ENCODE results near the gene SETD4. TPM values are rescaled to one million over a fixed set of nuclear protein-coding genes. Genes with fewer than 3 reads are reported as not detected.
A peak's percentile ranks its signal among the peaks of the same experiment; 100 is the strongest.

SETD4 gene
- total and polyA plus RNA-seq, 2 of the 13 experiments (the other 11 are each of a cell fraction or from before 2014, with no cell fraction given) = 7.1 to 14.4 TPM

DNA sequence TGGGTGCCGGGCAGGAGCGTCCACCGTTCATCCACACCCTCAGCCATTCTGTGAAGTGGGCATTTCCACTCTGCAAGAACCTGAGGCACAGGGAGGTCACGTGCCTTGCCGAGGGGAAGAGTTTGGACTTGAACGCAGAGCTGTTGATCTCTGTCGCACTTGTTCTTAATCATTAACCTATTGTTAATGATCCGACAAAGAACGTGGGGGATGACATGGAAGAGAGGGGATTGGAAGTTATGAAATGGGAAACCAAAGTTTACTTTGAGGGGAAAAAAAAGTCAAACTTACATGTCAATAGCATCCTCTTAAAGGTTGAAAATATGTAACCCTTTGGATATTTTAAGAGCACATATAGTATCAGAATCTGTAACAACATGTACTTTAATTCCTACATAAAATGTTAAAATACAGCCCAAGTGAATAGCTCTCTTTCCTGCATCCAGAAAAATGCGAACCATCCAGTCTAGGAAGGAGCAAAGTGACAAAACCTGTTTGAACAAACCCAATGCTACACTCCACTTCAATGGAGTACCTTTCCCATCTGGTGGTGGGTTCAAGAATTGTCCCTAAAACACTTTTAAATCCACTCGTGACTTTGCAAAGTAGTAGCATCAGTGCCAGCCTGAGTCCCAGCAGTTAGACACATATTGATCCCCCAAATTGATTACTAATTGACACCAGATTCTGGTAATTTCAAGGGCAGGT, 75.5 kb downstream of the SETD4 start (continued):
- TF ChIP-seq, protein P1, sequence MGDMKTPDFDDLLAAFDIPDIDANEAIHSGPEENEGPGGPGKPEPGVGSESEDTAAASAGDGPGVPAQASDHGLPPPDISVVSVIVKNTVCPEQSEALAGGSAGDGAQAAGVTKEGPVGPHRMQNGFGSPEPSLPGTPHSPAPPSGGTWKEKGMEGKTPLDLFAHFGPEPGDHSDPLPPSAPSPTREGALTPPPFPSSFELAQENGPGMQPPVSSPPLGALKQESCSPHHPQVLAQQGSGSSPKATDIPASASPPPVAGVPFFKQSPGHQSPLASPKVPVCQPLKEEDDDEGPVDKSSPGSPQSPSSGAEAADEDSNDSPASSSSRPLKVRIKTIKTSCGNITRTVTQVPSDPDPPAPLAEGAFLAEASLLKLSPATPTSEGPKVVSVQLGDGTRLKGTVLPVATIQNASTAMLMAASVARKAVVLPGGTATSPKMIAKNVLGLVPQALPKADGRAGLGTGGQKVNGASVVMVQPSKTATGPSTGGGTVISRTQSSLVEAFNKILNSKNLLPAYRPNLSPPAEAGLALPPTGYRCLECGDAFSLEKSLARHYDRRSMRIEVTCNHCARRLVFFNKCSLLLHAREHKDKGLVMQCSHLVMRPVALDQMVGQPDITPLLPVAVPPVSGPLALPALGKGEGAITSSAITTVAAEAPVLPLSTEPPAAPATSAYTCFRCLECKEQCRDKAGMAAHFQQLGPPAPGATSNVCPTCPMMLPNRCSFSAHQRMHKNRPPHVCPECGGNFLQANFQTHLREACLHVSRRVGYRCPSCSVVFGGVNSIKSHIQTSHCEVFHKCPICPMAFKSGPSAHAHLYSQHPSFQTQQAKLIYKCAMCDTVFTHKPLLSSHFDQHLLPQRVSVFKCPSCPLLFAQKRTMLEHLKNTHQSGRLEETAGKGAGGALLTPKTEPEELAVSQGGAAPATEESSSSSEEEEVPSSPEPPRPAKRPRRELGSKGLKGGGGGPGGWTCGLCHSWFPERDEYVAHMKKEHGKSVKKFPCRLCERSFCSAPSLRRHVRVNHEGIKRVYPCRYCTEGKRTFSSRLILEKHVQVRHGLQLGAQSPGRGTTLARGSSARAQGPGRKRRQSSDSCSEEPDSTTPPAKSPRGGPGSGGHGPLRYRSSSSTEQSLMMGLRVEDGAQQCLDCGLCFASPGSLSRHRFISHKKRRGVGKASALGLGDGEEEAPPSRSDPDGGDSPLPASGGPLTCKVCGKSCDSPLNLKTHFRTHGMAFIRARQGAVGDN (CRISPR knock-in tag; IDR thresholded peaks at IDR 0.05) = peak; percentile 51
- TF ChIP-seq CEBPB (IDR thresholded peaks at IDR 0.05; ENCODE audit: borderline replicate concordance, low read depth, low read length) (no peak), CCDC6 (CRISPR knock-in tag; IDR thresholded peaks at IDR 0.05) (no peak), ZNF367 (CRISPR knock-in tag; IDR thresholded peaks at IDR 0.05; ENCODE audit: borderline replicate concordance) (no peak), ZNF7 (CRISPR knock-in tag; IDR thresholded peaks at IDR 0.05) (no peak), TSC22D2 (CRISPR knock-in tag; IDR thresholded peaks at IDR 0.05; ENCODE audit: borderline replicate concordance) (no peak), ZNF891 (CRISPR knock-in tag; IDR thresholded peaks at IDR 0.05) (no peak), ZNF430 (CRISPR knock-in tag; IDR thresholded peaks at IDR 0.05) (no peak), IKZF4 (CRISPR knock-in tag; IDR thresholded peaks at IDR 0.05; ENCODE audit: borderline replicate concordance, low read depth, not compliant biosample characterization) (no peak), XBP1 (CRISPR knock-in tag; IDR thresholded peaks at IDR 0.05) (no peak), AHR (CRISPR knock-in tag; IDR thresholded peaks at IDR 0.05) (no peak), NFE2 (CRISPR knock-in tag; IDR thresholded peaks at IDR 0.05) (no peak)
- TF ChIP-seq, protein P2, sequence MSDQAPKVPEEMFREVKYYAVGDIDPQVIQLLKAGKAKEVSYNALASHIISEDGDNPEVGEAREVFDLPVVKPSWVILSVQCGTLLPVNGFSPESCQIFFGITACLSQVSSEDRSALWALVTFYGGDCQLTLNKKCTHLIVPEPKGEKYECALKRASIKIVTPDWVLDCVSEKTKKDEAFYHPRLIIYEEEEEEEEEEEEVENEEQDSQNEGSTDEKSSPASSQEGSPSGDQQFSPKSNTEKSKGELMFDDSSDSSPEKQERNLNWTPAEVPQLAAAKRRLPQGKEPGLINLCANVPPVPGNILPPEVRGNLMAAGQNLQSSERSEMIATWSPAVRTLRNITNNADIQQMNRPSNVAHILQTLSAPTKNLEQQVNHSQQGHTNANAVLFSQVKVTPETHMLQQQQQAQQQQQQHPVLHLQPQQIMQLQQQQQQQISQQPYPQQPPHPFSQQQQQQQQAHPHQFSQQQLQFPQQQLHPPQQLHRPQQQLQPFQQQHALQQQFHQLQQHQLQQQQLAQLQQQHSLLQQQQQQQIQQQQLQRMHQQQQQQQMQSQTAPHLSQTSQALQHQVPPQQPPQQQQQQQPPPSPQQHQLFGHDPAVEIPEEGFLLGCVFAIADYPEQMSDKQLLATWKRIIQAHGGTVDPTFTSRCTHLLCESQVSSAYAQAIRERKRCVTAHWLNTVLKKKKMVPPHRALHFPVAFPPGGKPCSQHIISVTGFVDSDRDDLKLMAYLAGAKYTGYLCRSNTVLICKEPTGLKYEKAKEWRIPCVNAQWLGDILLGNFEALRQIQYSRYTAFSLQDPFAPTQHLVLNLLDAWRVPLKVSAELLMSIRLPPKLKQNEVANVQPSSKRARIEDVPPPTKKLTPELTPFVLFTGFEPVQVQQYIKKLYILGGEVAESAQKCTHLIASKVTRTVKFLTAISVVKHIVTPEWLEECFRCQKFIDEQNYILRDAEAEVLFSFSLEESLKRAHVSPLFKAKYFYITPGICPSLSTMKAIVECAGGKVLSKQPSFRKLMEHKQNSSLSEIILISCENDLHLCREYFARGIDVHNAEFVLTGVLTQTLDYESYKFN (CRISPR knock-in tag; conservative IDR thresholded peaks at IDR 0.05) = peak; percentile 87
- TF ChIP-seq, protein P3, sequence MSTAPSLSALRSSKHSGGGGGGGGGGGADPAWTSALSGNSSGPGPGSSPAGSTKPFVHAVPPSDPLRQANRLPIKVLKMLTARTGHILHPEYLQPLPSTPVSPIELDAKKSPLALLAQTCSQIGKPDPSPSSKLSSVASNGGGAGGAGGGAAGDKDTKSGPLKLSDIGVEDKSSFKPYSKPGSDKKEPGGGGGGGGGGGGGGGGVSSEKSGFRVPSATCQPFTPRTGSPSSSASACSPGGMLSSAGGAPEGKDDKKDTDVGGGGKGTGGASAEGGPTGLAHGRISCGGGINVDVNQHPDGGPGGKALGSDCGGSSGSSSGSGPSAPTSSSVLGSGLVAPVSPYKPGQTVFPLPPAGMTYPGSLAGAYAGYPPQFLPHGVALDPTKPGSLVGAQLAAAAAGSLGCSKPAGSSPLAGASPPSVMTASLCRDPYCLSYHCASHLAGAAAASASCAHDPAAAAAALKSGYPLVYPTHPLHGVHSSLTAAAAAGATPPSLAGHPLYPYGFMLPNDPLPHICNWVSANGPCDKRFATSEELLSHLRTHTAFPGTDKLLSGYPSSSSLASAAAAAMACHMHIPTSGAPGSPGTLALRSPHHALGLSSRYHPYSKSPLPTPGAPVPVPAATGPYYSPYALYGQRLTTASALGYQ (CRISPR knock-in tag; IDR thresholded peaks at IDR 0.05) = peak; percentile 46; the same call in 1 of the 2 replicates
- TF ChIP-seq, protein P4, sequence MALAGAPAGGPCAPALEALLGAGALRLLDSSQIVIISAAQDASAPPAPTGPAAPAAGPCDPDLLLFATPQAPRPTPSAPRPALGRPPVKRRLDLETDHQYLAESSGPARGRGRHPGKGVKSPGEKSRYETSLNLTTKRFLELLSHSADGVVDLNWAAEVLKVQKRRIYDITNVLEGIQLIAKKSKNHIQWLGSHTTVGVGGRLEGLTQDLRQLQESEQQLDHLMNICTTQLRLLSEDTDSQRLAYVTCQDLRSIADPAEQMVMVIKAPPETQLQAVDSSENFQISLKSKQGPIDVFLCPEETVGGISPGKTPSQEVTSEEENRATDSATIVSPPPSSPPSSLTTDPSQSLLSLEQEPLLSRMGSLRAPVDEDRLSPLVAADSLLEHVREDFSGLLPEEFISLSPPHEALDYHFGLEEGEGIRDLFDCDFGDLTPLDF (CRISPR knock-in tag; IDR thresholded peaks at IDR 0.05) = no peak
- TF ChIP-seq, protein P5, sequence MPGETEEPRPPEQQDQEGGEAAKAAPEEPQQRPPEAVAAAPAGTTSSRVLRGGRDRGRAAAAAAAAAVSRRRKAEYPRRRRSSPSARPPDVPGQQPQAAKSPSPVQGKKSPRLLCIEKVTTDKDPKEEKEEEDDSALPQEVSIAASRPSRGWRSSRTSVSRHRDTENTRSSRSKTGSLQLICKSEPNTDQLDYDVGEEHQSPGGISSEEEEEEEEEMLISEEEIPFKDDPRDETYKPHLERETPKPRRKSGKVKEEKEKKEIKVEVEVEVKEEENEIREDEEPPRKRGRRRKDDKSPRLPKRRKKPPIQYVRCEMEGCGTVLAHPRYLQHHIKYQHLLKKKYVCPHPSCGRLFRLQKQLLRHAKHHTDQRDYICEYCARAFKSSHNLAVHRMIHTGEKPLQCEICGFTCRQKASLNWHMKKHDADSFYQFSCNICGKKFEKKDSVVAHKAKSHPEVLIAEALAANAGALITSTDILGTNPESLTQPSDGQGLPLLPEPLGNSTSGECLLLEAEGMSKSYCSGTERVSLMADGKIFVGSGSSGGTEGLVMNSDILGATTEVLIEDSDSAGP (CRISPR knock-in tag; IDR thresholded peaks at IDR 0.05; ENCODE audit: borderline replicate concordance) = no peak

Measured in HepG2 (cell line).